Stimulated activated naive CD4-positive, alpha-beta T cell treated with Interleukin-2 at 50 U/mL for 16 hours (primary cell): ENCODE results near the gene MRGPRX2.

ENCODE experiments used
- DNase-seq: peaks from one replicate; lab custom pipeline; 2025; lab: John Stamatoyannopoulos, UW

Gene MRGPRX2

GRCh38 chr11:19075636-19076035 lies 15.1 kb upstream of the MRGPRX2 start:
- DNase-seq = no peak

GRCh38 chr11:19073454-19074415 lies 13.2 kb upstream of the MRGPRX2 start:
- no peak for DNase-seq

GRCh38 chr11:19072464-19072863 lies 11.9 kb upstream of the MRGPRX2 start:
- DNase-seq = no peak

GRCh38 chr11:19071255-19071654 lies 10.7 kb upstream of the MRGPRX2 start:
- peak; percentile 48 for DNase-seq

GRCh38 chr11:19059833-19060232 lies 684 bp downstream of the MRGPRX2 start:
- no peak for DNase-seq

- DNase-seq = no peak
These were observed 4.6 kb downstream of the MRGPRX2 start for GRCh38 chr11:19055905-19056304.

- DNase-seq = no peak
These were observed 5.5 kb downstream of the MRGPRX2 start for GRCh38 chr11:19055016-19055415.

- DNase-seq = no peak
These were observed 6.6 kb downstream of the MRGPRX2 start for GRCh38 chr11:19053909-19054308.

- DNase-seq = no peak
These were observed 10.2 kb downstream of the MRGPRX2 start for GRCh38 chr11:19050281-19050680.

- DNase-seq = no peak
These were observed 11.2 kb downstream of the MRGPRX2 start for GRCh38 chr11:19049351-19049750.

GRCh38 chr11:19040051-19040450 lies 20.5 kb downstream of the MRGPRX2 start:
- DNase-seq = no peak

- DNase-seq = no peak
These were observed 21.1 kb downstream of the MRGPRX2 start for GRCh38 chr11:19039409-19039808.

- no peak for DNase-seq
These were observed 27.5 kb downstream of the MRGPRX2 start for GRCh38 chr11:19032990-19033389.

GRCh38 chr11:19027829-19028595 lies 32.5 kb downstream of the MRGPRX2 start:
- no peak for DNase-seq

GRCh38 chr11:19026862-19027261 lies 33.7 kb downstream of the MRGPRX2 start:
- DNase-seq = no peak

GRCh38 chr11:19025481-19026406 lies 34.8 kb downstream of the MRGPRX2 start:
- no peak for DNase-seq

- no peak for DNase-seq
These were observed 39.7 kb downstream of the MRGPRX2 start for GRCh38 chr11:19020831-19021230.

- no peak for DNase-seq
These were observed 41.6 kb downstream of the MRGPRX2 start for GRCh38 chr11:19018901-19019300.

GRCh38 chr11:19013181-19013857 lies 47.2 kb downstream of the MRGPRX2 start:
- no peak for DNase-seq

- DNase-seq = no peak
These were observed 47.9 kb downstream of the MRGPRX2 start for GRCh38 chr11:19012636-19013035.
